Panc1 (cell line): Measurements from ENCODE around the gene SOX5. TPM values are rescaled to one million over a fixed set of nuclear protein-coding genes. Genes with fewer than 3 reads are reported as not detected.

Source experiments
- ATAC-seq: fragments of 200-7000 bp; cut with Tn5 transposase; 2 replicates; pipeline ENCODE4 v1.9.1; 2020; ENCODE audit warnings: mild to moderate bottlenecking, moderate library complexity
- BruUV-seq: library from RNA; stranded (reverse); fragments of 400-500 nt; replicated peaks from 2 replicates; lab custom pipeline; 2021; lab: Mats Ljungman, UMichigan
- CTCF ChIA-PET: fragments of 300-600 bp; sonication (Branson Sonifier 250); formaldehyde crosslinking; loops from one replicate; lab custom pipeline; 2022; ENCODE audit warnings: antibody characterized with exemption; lab: Charles Lee
- POLR2A ChIA-PET: fragments of 300-600 bp; sonication (Branson Sonifier 250); formaldehyde crosslinking; loops from one replicate; lab custom pipeline; 2022; ENCODE audit warnings: antibody characterized with exemption; lab: Charles Lee
- DNase-seq: peaks from one replicate; pipeline ENCODE4 v3.0.0-alpha.2; 2010; ENCODE audit warnings: low read depth, low spot score
- H3K27ac ChIP-seq: 2 replicates; pipeline ENCODE4 v1.5.1; 2011; ENCODE audit warnings: mild to moderate bottlenecking, low read length, inconsistent platforms
- H3K27me3 ChIP-seq: fragments of 200-500 bp; sonication (Bioruptor generic); 2 replicates; pipeline ENCODE4 v1.6.0; 2014; ENCODE audit warnings: low read length, inconsistent platforms; ENCODE audit not compliant: control insufficient read depth, insufficient read depth
- H3K36me3 ChIP-seq: fragments of 200-500 bp; sonication (Bioruptor generic); 2 replicates; pipeline ENCODE4 v1.5.1; 2014; ENCODE audit warnings: inconsistent platforms, mild to moderate bottlenecking, low read length, moderate library complexity; ENCODE audit not compliant: control insufficient read depth, insufficient read depth
- H3K4me1 ChIP-seq: 2 replicates; pipeline ENCODE4 v1.5.1; 2011; ENCODE audit warnings: inconsistent platforms, mild to moderate bottlenecking, low read length, moderate library complexity; ENCODE audit not compliant: control insufficient read depth, insufficient read depth
- H3K4me3 ChIP-seq, 2 experiments: 2 replicates each; pipeline ENCODE4 v1.5.1; 2011 to 2012; ENCODE audit warnings: low read depth in 2 of 2, low read length in 2 of 2, mild to moderate bottlenecking in 2 of 2, inconsistent platforms in 1 of 2, moderate library complexity in 1 of 2
- H3K9me3 ChIP-seq: fragments of 200-500 bp; sonication (Bioruptor generic); 2 replicates; pipeline ENCODE4 v1.5.1; 2014; ENCODE audit warnings: low read depth, mild to moderate bottlenecking, inconsistent platforms, low read length, moderate library complexity; ENCODE audit not compliant: control insufficient read depth, insufficient read depth
- POLR2AphosphoS5 ChIP-seq: IDR thresholded peaks from 2 replicates; pipeline ENCODE4 v1.6.1; 2012; ENCODE audit warnings: mild to moderate bottlenecking, low read depth, low read length, moderate library complexity
- SIN3A ChIP-seq: IDR thresholded peaks from 2 replicates; pipeline ENCODE4 v1.6.1; 2012; ENCODE audit warnings: low read depth, mild to moderate bottlenecking, low read length, moderate library complexity, borderline replicate concordance; ENCODE audit not compliant: insufficient read depth
- TCF7L2 ChIP-seq: IDR thresholded peaks from 2 replicates; pipeline ENCODE4 v1.6.1; 2011; ENCODE audit warnings: mild to moderate bottlenecking, low read depth, low read length, inconsistent platforms
- in situ Hi-C: cut with HindIII; loops from 2 replicates; pipeline ENCODE4 v1.10.0; 2016; ENCODE audit warnings: low sequenced_read_pairs, low pct_unique_long_range_greater_than_20kb
- intact Hi-C: fragments of 100-400 bp; cut with micrococcal nuclease; formaldehyde crosslinking; loops from one replicate; pipeline ENCODE4 v1.10.0; 2022; ENCODE audit not compliant: unreplicated experiment
- total RNA-seq: library from RNA; stranded (reverse); gene quantifications from one replicate; pipeline ENCODE4 v1.2.1, GENCODE V29; 2021; ENCODE audit not compliant: unreplicated experiment
- TF ChIP-seq, protein P1 (sequence below): fragments of 450-650 bp; IDR thresholded peaks from 2 replicates; pipeline ENCODE4 v1.5.1; 2017; ENCODE audit warnings: mild to moderate bottlenecking
- TF ChIP-seq, protein P2 (sequence below), 2 experiments: IDR thresholded peaks; 2 replicates each; pipeline ENCODE4 v1.6.1; 2011 to 2012; ENCODE audit warnings: low read depth in 2 of 2, control low read depth in 1 of 2, low read length in 1 of 2, mild to moderate bottlenecking in 1 of 2, moderate library complexity in 1 of 2; ENCODE audit not compliant: insufficient read depth in 1 of 2

Gene SOX5
- total RNA-seq, 1 experiment from 2014 or later = 0.23 TPM

DNA sequence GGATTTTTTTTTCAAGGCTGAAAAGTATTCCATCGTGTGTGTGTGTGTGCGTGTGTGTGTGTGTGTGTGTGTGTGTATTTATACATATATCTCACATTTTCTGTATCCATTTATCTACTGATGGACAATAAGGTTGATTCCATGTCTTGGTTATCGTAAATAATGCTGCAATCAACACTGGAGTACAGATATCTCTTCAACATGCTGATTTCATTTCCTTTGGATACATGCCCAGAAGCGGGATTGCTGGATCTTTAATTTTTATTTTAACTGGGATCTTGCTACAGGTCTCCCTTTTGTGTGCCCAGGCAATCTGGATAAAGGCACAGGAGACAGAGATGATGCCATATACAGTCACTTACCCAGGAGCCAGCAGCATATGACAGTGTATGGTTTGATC lies 338.1 kb downstream of the SOX5 start:
- ATAC-seq (no peak), DNase-seq (no peak)
- Histone ChIP-seq H3K4me3 (no peak overlapping the region), H3K27me3 (no peaks in the 10 kb centered on the region), H3K27ac (no peak overlapping the region), H3K9me3 (no peaks in the 10 kb centered on the region), H3K36me3 (no peaks in the 10 kb centered on the region), H3K4me1 (no peaks in the 10 kb centered on the region)
- POLR2A ChIA-PET = no interaction called here
- no TSS peak for BruUV-seq
- TF ChIP-seq, protein P1, sequence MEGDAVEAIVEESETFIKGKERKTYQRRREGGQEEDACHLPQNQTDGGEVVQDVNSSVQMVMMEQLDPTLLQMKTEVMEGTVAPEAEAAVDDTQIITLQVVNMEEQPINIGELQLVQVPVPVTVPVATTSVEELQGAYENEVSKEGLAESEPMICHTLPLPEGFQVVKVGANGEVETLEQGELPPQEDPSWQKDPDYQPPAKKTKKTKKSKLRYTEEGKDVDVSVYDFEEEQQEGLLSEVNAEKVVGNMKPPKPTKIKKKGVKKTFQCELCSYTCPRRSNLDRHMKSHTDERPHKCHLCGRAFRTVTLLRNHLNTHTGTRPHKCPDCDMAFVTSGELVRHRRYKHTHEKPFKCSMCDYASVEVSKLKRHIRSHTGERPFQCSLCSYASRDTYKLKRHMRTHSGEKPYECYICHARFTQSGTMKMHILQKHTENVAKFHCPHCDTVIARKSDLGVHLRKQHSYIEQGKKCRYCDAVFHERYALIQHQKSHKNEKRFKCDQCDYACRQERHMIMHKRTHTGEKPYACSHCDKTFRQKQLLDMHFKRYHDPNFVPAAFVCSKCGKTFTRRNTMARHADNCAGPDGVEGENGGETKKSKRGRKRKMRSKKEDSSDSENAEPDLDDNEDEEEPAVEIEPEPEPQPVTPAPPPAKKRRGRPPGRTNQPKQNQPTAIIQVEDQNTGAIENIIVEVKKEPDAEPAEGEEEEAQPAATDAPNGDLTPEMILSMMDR = no peak
- TF ChIP-seq SIN3A = no peak
- TF ChIP-seq, protein P2, sequence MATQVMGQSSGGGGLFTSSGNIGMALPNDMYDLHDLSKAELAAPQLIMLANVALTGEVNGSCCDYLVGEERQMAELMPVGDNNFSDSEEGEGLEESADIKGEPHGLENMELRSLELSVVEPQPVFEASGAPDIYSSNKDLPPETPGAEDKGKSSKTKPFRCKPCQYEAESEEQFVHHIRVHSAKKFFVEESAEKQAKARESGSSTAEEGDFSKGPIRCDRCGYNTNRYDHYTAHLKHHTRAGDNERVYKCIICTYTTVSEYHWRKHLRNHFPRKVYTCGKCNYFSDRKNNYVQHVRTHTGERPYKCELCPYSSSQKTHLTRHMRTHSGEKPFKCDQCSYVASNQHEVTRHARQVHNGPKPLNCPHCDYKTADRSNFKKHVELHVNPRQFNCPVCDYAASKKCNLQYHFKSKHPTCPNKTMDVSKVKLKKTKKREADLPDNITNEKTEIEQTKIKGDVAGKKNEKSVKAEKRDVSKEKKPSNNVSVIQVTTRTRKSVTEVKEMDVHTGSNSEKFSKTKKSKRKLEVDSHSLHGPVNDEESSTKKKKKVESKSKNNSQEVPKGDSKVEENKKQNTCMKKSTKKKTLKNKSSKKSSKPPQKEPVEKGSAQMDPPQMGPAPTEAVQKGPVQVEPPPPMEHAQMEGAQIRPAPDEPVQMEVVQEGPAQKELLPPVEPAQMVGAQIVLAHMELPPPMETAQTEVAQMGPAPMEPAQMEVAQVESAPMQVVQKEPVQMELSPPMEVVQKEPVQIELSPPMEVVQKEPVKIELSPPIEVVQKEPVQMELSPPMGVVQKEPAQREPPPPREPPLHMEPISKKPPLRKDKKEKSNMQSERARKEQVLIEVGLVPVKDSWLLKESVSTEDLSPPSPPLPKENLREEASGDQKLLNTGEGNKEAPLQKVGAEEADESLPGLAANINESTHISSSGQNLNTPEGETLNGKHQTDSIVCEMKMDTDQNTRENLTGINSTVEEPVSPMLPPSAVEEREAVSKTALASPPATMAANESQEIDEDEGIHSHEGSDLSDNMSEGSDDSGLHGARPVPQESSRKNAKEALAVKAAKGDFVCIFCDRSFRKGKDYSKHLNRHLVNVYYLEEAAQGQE (IDR thresholded peaks at IDR 0.05; ENCODE audit: insufficient read depth in 1 of 2, low read depth in 2 of 2, low read length in 1 of 2) = no peak
- intact Hi-C loops = no loop called here
- in situ Hi-C loops = no loop called here
- CTCF ChIA-PET = no interaction called here

DNA sequence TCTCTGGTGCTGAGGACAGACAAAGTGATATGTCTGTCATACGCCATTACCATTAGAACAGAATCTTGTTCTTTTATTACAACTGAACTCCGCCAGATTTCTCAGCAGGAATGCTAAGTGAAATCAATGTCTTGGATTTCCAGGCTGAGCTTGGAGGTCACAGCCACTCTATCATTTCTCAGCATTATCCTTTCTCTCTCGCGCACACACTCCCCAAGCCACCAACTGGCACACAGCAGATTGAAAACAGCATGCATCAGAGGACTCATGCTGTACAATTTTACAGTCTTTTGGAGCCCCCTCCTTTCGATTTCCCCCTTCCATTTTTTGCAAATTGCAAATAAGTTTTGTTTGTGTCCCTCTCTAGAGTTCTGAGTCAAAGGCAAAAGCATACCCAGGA lies 348.6 kb downstream of the SOX5 start:
- CTCF ChIA-PET = no interaction called here
- Histone ChIP-seq H3K27me3 (no peaks in the 10 kb centered on the region), H3K4me1 (no peaks in the 10 kb centered on the region), H3K36me3 (no peaks in the 10 kb centered on the region), H3K27ac (no peak overlapping the region), H3K4me3 (no peak overlapping the region), H3K9me3 (no peaks in the 10 kb centered on the region)
- in situ Hi-C loops = no loop called here
- TF ChIP-seq SIN3A (no peak), POLR2AphosphoS5 (no peak), TCF7L2 (no peak)
- TF ChIP-seq, protein P2 (IDR thresholded peaks at IDR 0.05; ENCODE audit: insufficient read depth in 1 of 2, low read depth in 2 of 2, low read length in 1 of 2) = no peak
- TF ChIP-seq, protein P1 = no peak
- BruUV-seq = no TSS peak
- DNase-seq (no peak), ATAC-seq (no peak)
- POLR2A ChIA-PET = no interaction called here
- intact Hi-C loops = no loop called here
